Sigmoid colon (tissue), 4 donors: ENCODE results near the gene FEV.

ENCODE experiments used
- EP300 ChIP-seq, 4 donors: sonication (generic); formaldehyde crosslinking; IDR thresholded peaks; one replicate each; pipeline ENCODE4 v1.6.1; 2017; ENCODE audit warnings: antibody characterized with exemption in 4 of 4
- POLR2A ChIP-seq, 2 donors: fragments of 450-650 bp; IDR thresholded peaks; one replicate each; pipeline ENCODE4 v1.6.1; 2016; ENCODE audit warnings: antibody characterized with exemption in 2 of 2, mild to moderate bottlenecking in 2 of 2, moderate library complexity in 2 of 2
- TF ChIP-seq, protein P1 (sequence below), 4 experiments: fragments of 450-650 bp in 3 of 4; fragments of 200-600 bp in 1 of 4; IDR thresholded peaks; one replicate each; pipeline ENCODE4 v1.5.1; 2016 to 2019; ENCODE audit warnings: antibody characterized with exemption in 4 of 4, mild to moderate bottlenecking in 3 of 4, moderate library complexity in 2 of 4

DNA sequence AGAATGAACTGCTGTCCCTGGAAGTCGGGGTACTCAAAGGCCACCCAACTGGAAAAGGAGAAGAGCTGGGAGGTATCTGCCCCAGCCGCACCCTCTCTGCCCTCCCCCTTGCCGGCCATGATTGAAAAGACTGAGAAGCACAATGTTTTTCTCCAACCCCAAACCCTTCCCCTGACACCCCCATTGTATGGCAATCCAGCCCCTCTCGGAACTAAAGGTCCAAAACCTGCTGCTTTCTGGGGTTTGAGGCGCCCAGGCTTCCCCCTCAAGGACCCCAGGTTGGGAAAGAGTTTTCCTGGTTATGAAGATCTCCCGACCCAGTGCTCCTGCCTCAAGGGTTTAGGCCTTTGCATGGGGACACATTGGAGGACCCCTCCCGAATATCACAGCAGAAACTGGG is 7.2 kb upstream of the FEV start:
- TF ChIP-seq POLR2A (IDR thresholded peaks at IDR 0.05) = no peak
- TF ChIP-seq, protein P1, sequence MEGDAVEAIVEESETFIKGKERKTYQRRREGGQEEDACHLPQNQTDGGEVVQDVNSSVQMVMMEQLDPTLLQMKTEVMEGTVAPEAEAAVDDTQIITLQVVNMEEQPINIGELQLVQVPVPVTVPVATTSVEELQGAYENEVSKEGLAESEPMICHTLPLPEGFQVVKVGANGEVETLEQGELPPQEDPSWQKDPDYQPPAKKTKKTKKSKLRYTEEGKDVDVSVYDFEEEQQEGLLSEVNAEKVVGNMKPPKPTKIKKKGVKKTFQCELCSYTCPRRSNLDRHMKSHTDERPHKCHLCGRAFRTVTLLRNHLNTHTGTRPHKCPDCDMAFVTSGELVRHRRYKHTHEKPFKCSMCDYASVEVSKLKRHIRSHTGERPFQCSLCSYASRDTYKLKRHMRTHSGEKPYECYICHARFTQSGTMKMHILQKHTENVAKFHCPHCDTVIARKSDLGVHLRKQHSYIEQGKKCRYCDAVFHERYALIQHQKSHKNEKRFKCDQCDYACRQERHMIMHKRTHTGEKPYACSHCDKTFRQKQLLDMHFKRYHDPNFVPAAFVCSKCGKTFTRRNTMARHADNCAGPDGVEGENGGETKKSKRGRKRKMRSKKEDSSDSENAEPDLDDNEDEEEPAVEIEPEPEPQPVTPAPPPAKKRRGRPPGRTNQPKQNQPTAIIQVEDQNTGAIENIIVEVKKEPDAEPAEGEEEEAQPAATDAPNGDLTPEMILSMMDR (IDR thresholded peaks at IDR 0.05) = no peak
- no peak for TF ChIP-seq EP300 (IDR thresholded peaks at IDR 0.05)
